ENCODE data around the gene HOXA9.

HOXA9 gene

DNA sequence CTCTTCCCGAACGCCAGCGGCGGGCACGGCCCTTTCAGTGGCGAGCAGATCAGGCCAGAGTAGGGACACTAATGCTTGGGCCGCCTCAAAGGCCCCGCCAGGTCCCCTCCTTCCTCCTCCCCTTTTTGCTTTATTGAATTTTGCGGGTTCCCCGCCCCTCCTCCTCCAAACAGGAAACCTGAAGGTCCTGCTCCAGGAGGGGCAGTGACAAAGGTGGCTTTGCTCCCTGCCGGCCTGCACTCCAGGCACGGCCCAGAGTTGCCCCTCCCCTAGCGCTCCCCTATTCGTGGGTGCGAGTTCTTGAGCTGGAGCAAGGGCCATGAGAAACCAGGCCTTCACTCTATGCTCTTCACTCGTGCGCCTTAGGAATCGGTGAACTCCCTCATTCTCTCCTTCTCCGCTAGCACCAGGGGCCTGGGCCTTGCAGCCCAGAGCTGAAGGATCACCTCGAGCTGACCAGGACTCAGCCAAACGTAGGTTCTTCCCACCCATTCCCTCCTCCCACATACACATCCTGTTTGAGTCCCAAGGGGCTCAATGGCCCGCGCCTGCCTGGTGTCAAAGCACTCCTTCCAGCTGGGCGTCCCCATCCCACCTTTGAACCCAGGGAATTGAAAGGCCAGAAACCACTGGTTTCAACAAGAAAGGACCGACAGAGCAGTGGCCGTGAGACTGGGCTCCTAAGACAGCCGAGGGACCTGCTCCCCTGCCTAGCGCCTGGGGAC is 17.1 kb downstream of the HOXA9 start:
- Histone ChIP-seq H4K91ac (ENCODE audit: low read length) (no peak overlapping the region), H2BK5ac (ENCODE audit: low read depth, low read length, poor library complexity, severe bottlenecking) (no peak overlapping the region), H3K9ac (ENCODE audit: low read length) (peak overlapping the region; percentile 90), H2AFZ (ENCODE audit: low read depth, low read length) (no peak overlapping the region), H3K36me3 (ENCODE audit: control insufficient read depth in 1 of 2, insufficient read depth in 2 of 2, low read depth in 1 of 2, low read length in 2 of 2) (peaks cover 17 to 32% of the 10 kb centered on the region in 2 experiments), H3K18ac (ENCODE audit: low read depth in 1 of 2, low read length in 2 of 2) (peak overlapping the region; percentile 54 to 65), H4K8ac (ENCODE audit: low read length) (peak overlapping the region; percentile 74), H3K27ac (ENCODE audit: low read length, poor library complexity, severe bottlenecking) (no peak overlapping the region), H3K4me3 (ENCODE audit: insufficient read depth in 1 of 2, low read depth in 1 of 2, low read length in 2 of 2) (peak overlapping the region in 1 of 2 experiments; percentile 82), H2BK12ac (ENCODE audit: low read length in 2 of 2) (peak overlapping the region in 1 of 2 experiments; percentile 6), H2BK120ac (ENCODE audit: low read depth, low read length) (no peak overlapping the region), H3K9me3 (ENCODE audit: control insufficient read depth, low read length) (no peaks in the 10 kb centered on the region), H3K23ac (ENCODE audit: low read length in 2 of 2) (no peak overlapping the region), H3K4me2 (ENCODE audit: low read length, poor library complexity, severe bottlenecking) (peak overlapping the region; percentile 47), H3K79me1 (replicated peaks; ENCODE audit: low read length, poor library complexity, severe bottlenecking) (peaks cover 23% of the 10 kb centered on the region), H2AK5ac (ENCODE audit: low read length, severe bottlenecking) (no peak overlapping the region), H3K4ac (ENCODE audit: low read depth in 1 of 2, low read length in 2 of 2) (peak overlapping the region; percentile 42 to 62), H2BK15ac (ENCODE audit: low read depth, poor library complexity, severe bottlenecking) (peak overlapping the region; percentile 36), H3K4me1 (ENCODE audit: control insufficient read depth, insufficient read depth, low read depth, low read length) (peaks cover 18% of the 10 kb centered on the region), H3K14ac (ENCODE audit: low read length in 2 of 2) (no peak overlapping the region), H3K27me3 (ENCODE audit: control insufficient read depth in 1 of 2, insufficient read depth in 1 of 2, low read length in 2 of 2) (peaks cover 0 to 36% of the 10 kb centered on the region in 2 experiments)
- 28% methylated on average over 28 of the region's 28 CpGs for WGBS
- no peak for DNase-seq

GRCh38 chr7:27147199-27148030 is 17.9 kb downstream of the HOXA9 start, which contains the start of gene HOXA6:
Gene HOXA6 (minus strand): TSS chr7:27147774. CDS start chr7:27147749, 25 bp downstream.
- Histone ChIP-seq H4K91ac (ENCODE audit: low read length) (no peak within 1 kb of the TSS), H3K4me2 (ENCODE audit: low read length, poor library complexity, severe bottlenecking) (peak within 1 kb of the TSS; percentile 47)
- 42% methylated on average over 63 of the region's 63 CpGs for WGBS

GRCh38 chr7:27146491-27147198 is 18.7 kb downstream of the HOXA9 start:
- Histone ChIP-seq H3K14ac (ENCODE audit: low read length in 2 of 2) (no peak overlapping the region), H3K23ac (ENCODE audit: low read length in 2 of 2) (no peak overlapping the region), H3K9me3 (ENCODE audit: control insufficient read depth, low read length) (no peaks in the 10 kb centered on the region), H2AK5ac (ENCODE audit: low read length, severe bottlenecking) (no peak overlapping the region), H3K27me3 (ENCODE audit: control insufficient read depth in 1 of 2, insufficient read depth in 1 of 2, low read length in 2 of 2) (peaks cover 0 to 20% of the 10 kb centered on the region in 2 experiments), H3K4me3 (ENCODE audit: insufficient read depth in 1 of 2, low read depth in 1 of 2, low read length in 2 of 2) (peak overlapping the region in 1 of 2 experiments; percentile 82), H4K8ac (ENCODE audit: low read length) (no peak overlapping the region), H3K27ac (ENCODE audit: low read length, poor library complexity, severe bottlenecking) (no peak overlapping the region), H2BK15ac (ENCODE audit: low read depth, poor library complexity, severe bottlenecking) (no peak overlapping the region), H3K4ac (ENCODE audit: low read depth in 1 of 2, low read length in 2 of 2) (no peak overlapping the region), H3K4me2 (ENCODE audit: low read length, poor library complexity, severe bottlenecking) (no peak overlapping the region), H3K18ac (ENCODE audit: low read depth in 1 of 2, low read length in 2 of 2) (no peak overlapping the region), H3K36me3 (ENCODE audit: control insufficient read depth in 1 of 2, insufficient read depth in 2 of 2, low read depth in 1 of 2, low read length in 2 of 2) (peaks cover 20 to 22% of the 10 kb centered on the region in 2 experiments), H2BK5ac (ENCODE audit: low read depth, low read length, poor library complexity, severe bottlenecking) (no peak overlapping the region), H3K79me1 (replicated peaks; ENCODE audit: low read length, poor library complexity, severe bottlenecking) (peaks cover 20% of the 10 kb centered on the region), H4K91ac (ENCODE audit: low read length) (no peak overlapping the region), H3K9ac (ENCODE audit: low read length) (peak overlapping the region; percentile 90), H3K4me1 (ENCODE audit: control insufficient read depth, insufficient read depth, low read depth, low read length) (peaks cover 17% of the 10 kb centered on the region), H2BK12ac (ENCODE audit: low read length in 2 of 2) (no peak overlapping the region), H2BK120ac (ENCODE audit: low read depth, low read length) (no peak overlapping the region), H2AFZ (ENCODE audit: low read depth, low read length) (no peak overlapping the region)
- WGBS, result 65% methylated on average over 5 of the region's 5 CpGs
- no peak for DNase-seq

More at GRCh38 chr7:27147199-27148030, 17.9 kb downstream of the HOXA9 start, which contains the start of gene HOXA6:
- Histone ChIP-seq H2AK5ac (ENCODE audit: low read length, severe bottlenecking) (no peak within 1 kb of the TSS), H3K4ac (ENCODE audit: low read depth in 1 of 2, low read length in 2 of 2) (peak within 1 kb of the TSS; percentile 42 to 62), H3K4me1 (ENCODE audit: control insufficient read depth, insufficient read depth, low read depth, low read length) (peaks cover 19% of the 10 kb centered on the region), H3K36me3 (ENCODE audit: control insufficient read depth in 1 of 2, insufficient read depth in 2 of 2, low read depth in 1 of 2, low read length in 2 of 2) (peaks cover 17 to 30% of the 10 kb centered on the region in 2 experiments), H3K27ac (ENCODE audit: low read length, poor library complexity, severe bottlenecking) (no peak within 1 kb of the TSS), H4K8ac (ENCODE audit: low read length) (peak within 1 kb of the TSS; percentile 74), H2BK12ac (ENCODE audit: low read length in 2 of 2) (peak within 1 kb of the TSS in 1 of 2 experiments; percentile 6), H3K27me3 (ENCODE audit: control insufficient read depth in 1 of 2, insufficient read depth in 1 of 2, low read length in 2 of 2) (peaks cover 0 to 28% of the 10 kb centered on the region in 2 experiments), H3K14ac (ENCODE audit: low read length in 2 of 2) (no peak within 1 kb of the TSS), H3K79me1 (replicated peaks; ENCODE audit: low read length, poor library complexity, severe bottlenecking) (peaks cover 23% of the 10 kb centered on the region), H3K23ac (ENCODE audit: low read length in 2 of 2) (no peak within 1 kb of the TSS), H2AFZ (ENCODE audit: low read depth, low read length) (no peak within 1 kb of the TSS), H3K9me3 (ENCODE audit: control insufficient read depth, low read length) (no peaks in the 10 kb centered on the region), H3K18ac (ENCODE audit: low read depth in 1 of 2, low read length in 2 of 2) (peak within 1 kb of the TSS; percentile 54 to 65), H2BK15ac (ENCODE audit: low read depth, poor library complexity, severe bottlenecking) (peak within 1 kb of the TSS; percentile 36), H3K4me3 (ENCODE audit: insufficient read depth in 1 of 2, low read depth in 1 of 2, low read length in 2 of 2) (peak within 1 kb of the TSS in 1 of 2 experiments; percentile 82), H3K9ac (ENCODE audit: low read length) (peak within 1 kb of the TSS; percentile 90), H2BK120ac (ENCODE audit: low read depth, low read length) (no peak within 1 kb of the TSS), H2BK5ac (ENCODE audit: low read depth, low read length, poor library complexity, severe bottlenecking) (no peak within 1 kb of the TSS)
- DNase-seq, result no peak
